ENCODE measurements around the gene NNT.
"Not testable (repeated sequence)": the region's sequence is repeated elsewhere in the genome, so short reads cannot be mapped to it uniquely, and the experiment has no call there.

The NNT gene

DNA sequence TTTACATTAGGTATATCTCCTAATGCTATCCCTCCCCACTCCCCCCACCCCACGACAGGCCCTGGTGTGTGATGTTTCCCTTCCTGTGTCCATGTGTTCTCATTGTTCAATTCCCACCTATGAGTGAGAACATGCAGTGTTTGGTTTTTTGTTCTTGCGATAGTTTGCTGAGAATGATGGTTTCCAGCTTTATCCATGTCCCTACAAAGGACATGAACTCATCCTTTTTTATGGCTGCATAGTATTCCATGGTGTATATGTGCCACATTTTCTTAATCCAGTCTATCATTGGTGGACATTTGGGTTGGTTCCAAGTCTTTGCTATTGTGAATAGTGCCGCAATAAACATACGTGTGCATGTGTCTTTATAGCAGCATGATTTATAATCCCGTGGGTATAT, 64.4 kb downstream of the NNT start:
- not testable (repeated sequence) for DNase-seq (ENCODE audit: low spot score)

DNA sequence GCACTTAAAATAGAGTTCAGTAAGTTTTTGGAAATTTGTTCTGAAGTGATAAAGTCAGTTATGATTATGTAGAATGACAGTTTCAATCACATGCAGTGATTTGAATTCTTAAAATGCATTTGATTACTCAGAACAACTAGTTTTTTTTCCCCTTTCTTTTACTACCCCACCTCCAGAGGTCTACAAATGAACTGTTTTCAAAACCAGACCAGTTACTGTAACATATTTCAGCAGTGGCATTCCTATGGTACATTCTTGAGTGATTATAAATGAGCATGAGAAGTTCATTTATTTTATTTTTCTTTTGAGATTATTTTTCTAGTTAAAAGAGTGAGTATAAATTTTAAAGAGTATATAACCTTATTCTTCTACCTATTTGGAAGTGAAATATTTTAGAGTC, 71.6 kb downstream of the NNT start:
- peak; percentile 38 for DNase-seq (ENCODE audit: low spot score)

DNA sequence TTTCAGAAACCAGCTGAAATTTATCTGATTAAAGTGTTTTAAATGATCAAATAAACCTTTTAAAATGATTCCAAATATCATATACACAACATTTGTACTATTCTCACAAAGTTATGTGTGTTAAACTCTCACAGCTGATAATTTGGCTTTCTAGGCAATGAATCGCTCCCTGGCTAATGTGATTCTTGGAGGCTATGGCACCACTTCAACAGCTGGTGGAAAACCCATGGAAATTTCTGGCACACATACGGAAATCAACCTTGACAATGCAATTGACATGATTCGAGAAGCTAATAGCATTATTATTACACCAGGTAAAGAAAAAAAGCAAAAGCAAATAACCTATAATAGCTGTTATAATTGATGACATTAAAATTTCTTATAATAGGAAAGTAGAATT, 72.4 kb downstream of the NNT start:
- no peak for DNase-seq (ENCODE audit: low spot score)

DNA sequence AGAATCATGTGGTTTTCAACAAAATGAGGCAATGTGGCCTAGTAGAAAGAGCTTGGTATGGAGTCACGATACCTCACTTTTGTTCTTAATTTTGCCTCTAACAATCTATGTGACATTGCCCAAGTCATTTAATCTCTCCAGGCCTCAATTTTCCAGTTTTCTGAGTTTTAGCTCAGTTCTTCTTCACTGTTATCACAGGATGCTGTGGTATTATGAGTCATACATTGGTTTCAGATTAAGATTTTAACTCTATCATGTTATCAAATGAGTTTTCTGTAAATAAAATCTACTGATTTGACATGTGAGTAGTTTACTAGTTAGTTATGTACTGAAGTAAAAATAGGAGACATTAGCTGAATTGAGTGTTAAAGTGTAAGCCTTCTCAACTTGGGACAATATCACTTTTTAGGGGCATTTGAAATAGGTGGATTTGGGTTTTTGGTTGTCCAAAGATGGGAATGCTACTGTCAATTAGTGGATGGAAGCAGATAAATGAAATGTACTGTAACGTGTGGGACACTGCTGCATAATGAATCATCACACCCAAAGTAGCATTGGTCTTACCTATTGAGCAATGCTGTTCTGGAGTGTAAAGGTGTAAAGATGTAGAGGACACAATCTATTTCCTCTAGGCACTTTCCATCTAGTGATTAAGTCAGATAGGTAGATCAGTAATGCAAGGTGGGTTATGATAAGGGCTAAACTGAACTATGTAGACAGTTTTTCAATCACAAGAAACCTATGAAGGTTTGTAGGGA, 73.3 kb downstream of the NNT start:
- DNase-seq (ENCODE audit: low spot score) = no peak

DNA sequence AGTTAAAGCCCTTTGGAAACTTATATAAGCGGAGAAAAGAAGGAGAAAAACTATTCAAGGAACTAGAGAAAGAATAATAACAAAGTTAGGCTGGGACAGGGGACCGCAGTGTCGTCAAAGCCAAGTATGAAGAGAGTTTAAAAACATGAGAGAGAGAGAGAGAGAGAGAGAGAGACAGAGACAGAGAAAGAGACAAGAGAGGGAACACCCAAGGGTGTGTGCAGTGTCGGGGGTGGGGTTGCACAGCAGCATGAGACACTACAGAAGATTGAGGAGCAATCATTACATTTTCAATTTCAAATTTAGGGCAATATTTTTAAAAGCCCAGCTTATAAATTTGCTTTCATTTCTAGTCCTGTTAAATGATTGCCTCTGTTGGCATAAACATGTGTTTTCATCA, 74.3 kb downstream of the NNT start:
- DNase-seq (ENCODE audit: low spot score) = no peak

DNA sequence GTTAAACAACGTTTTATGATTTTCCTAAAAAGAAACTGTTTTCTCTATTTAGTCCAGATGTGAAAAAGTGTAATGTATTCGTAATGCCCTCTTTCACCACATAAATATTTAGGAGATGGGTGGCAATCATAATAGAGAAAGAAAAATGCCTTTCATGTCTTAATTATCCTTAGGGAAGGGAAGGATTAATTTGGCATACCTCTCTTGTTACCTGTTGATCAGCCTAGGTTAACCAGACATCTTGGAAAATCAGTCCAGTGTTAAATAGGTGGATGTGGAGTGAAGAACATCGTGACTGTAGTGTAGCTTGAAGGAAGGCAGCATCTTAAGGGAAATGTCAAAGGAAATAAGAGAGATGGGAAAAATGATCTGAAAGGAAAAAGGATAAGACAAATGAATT, 76.2 kb downstream of the NNT start:
- no peak for DNase-seq (ENCODE audit: low spot score)

DNA sequence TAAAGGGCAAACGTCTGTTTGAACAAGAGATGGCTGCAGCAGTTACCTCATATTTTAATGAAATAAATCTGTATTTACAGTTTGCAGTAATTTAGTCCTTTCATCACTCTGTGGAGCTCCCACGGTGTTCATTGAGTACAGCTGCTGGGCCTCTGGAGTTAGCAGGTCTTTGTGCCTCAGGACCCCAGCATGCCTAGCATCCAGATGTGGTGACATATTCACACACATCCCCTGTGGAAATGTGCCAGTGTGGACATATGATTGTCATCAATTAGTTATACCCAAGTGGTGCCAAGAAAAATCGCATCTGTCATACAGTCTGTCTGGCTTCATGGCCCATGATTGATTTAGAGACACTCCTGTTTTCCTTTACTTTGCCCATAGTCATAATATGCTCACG, 77.3 kb downstream of the NNT start:
- DNase-seq (ENCODE audit: low spot score) = no peak

DNA sequence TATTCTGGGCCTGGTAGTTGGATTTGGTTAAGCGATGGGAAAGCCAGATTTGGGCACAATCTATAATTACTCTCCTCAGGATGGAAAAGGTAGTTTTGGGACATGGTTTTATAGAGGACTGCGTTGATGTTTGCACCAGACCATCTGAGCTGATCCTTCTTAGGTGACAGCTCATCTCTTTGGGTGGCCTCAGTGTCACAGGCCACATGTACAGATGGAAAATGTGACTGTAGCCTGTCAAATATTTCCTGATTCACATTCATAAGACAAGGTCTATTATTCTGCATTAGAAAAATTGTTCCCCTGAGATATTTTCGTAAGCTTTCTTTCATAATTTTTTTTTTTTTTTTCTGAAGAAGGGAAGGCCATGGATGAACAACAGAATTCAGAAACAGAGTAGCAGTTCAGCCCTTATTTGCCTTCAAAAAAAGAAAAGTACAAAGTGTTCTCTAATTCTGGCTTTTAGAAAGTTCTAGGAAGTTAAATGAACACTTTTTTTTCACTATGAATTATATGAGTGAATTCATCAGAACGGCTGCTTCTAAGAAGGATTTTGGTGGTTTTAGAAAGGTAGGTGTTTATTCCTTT, 81.0 kb downstream of the NNT start:
- DNase-seq (ENCODE audit: low spot score) = no peak

DNA sequence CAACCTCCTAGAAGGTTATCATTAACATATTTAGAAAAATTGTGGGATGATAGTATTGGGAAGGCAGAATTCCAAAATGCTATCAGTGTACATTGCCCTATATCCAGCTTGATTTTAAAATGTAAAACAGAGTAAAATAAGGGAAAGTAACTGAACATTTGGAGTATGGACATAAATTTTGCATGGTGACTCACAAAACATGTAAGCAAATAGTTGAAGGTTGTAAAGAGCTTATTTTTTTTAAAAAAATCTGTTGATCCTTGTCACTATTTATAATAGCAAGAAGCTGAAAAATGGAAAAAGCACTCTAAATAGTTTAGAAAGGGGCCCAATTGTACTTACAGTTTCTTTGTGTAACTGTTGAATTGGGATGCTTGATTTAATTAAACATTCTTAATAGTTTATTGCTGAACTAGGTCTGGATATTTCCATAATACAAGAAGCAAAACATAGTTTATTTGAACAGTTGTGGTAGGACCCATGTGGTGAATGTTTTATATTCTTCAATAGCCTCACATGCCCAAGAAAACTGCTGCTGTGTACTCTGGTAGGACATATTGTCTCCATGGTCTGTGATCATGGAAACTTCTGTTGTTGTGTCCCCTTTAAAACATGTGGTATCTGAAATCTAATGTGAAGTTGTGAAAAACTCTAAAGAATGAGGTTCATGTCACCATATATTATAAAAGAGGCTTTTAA, 82.4 kb downstream of the NNT start:
- DNase-seq (ENCODE audit: low spot score) = no peak

DNA sequence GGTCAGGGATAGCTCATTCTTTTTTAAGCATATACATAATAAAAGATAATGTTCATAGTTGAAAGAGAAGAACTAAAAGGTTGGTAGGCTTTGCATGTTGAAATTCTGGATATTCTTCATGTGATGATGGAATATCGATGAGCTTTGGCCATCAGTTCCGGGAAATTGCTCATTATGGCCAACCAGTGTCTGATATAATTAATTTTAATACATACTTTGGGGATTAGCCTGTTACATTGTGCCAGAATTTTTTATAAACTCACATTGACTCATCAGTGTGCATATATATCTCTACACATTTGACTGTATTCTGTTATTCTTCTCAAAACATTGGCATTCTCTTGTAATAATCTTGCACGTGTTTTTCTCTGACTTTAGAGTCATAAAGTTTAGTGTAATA, 84.3 kb downstream of the NNT start:
- no peak for DNase-seq (ENCODE audit: low spot score)

DNA sequence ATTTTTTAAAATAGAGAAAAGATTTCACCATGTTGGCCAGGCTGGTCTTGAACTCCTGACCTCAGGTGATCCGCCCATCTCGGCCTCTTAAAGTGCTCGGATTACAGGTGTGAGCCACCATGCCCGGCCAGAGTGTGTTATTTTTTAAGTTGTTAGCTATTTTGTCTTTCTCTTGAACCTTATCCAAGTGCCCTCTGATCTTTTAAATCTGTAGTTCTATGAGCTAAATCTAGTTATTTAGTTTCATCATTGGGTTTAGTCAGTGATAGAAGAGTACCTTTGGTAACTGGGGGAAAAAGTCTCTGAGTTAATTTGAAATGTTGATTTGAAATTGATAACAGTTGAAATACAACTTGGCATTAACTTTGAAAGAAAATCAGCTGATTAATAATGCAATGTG, 88.3 kb downstream of the NNT start:
- no peak for DNase-seq (ENCODE audit: low spot score)

DNA sequence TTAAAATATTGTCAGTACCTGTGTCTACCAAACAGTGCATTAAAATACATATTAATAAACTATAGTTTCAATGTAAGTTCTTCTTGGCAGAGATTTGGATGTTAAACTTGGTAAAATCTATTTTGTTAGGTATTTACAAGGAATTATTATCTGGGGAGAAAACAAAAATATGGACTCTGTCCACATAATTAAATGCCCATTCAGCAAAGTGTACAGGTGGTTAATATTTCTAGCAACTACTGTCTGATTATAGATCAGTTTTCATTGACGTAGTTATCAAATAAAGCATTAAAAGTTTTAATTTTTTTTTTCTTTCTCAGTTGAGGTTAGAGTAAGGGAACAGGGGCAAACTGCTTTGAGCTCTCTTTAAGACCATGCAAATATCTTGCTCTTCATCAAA, 88.9 kb downstream of the NNT start:
- DNase-seq (ENCODE audit: low spot score) = no peak

DNA sequence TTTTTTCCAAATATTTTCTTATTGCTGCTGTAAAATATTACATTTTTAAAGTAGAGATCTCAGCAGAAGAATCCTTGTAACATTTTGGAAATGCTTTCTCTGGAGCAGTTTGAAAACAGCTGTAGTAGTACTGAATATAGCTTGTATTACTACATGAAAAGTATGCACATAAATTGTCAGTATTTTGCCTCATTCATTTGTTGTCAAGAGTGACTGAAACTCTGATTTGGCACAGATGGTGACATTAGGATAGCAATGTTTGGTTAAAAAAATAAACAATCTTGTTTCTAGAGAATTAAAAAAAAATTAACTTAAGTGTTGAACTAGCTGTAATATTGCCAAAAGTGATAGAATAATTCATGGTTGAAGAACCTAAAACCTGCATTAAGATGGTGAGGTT, 90.4 kb downstream of the NNT start:
- no peak for DNase-seq (ENCODE audit: low spot score)

DNA sequence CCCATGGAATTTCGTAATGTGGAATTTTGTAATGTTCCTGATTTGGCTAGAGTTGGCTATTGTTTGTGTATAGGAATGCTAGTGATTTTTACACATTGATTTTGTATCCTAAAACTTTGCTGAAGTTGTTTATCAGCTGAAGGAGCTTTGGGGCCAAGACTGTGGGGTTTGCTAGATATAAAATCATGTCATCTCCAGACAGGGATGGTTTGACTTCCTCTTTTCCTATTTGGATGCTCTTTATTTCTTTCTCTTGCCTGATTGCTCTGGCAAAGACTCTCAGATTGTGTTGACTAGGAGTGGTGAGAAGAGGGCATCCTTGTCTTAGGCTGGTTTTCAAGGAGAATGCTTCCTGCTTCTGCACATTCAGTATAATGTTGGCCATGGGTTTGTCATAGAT, 91.0 kb downstream of the NNT start:
- DNase-seq (ENCODE audit: low spot score) = no peak

DNA sequence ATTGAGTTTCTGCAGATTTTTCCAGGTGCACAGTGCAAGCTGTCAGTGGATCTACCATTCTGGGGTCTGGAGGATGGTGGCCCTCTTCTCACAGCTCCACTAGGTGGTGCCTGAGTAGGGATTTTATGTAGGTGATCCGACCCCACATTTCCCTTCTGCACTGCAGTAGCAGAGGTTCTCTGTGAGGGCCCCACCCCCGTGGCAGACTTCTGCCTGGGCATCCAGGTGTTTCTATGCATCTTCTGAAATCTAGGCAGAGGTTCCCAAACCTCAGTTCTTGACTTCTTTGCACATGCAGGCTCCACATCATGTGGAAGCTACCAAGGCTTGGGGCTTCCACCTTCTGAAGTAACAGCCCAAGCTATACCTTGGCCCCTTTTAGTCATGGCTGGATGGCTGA, 93.5 kb downstream of the NNT start:
- not testable (repeated sequence) for DNase-seq (ENCODE audit: low spot score)

DNA sequence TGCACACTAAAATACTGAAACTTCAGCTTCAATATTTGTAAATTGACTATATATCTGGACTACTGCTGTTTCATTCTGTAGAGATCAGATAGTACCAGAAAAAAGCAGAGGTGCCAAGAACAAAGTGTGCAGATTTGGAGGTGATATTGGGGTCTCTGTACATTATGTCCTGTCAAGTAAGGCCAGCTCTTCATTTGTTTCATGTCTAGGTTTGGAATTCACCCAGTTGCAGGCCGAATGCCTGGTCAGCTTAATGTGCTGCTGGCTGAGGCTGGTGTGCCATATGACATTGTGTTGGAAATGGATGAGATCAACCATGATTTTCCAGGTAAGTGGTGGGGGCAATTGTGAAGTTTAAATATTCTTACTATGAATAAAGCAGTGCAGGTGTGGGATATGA, 96.9 kb downstream of the NNT start:
- no peak for DNase-seq (ENCODE audit: low spot score)

DNA sequence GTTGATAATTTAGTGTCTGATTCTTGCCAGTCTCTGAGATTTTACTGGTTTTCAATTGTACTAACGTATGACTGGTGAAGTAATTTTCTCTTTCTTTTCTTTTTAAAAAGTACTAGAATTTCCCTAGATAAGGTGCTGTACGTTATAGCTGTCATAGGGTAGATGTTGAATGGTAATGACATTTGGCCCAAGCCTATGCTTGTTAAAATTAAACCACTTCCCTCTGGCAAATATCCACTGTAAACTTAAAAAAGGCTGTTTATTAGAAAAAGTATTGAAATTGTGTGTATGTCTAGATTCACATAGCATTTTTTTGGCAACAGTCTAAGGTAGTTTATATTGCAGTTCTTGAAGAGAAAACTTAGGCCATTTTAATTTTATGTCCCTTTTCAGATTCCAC, 97.6 kb downstream of the NNT start:
- no peak for DNase-seq (ENCODE audit: low spot score)

DNA sequence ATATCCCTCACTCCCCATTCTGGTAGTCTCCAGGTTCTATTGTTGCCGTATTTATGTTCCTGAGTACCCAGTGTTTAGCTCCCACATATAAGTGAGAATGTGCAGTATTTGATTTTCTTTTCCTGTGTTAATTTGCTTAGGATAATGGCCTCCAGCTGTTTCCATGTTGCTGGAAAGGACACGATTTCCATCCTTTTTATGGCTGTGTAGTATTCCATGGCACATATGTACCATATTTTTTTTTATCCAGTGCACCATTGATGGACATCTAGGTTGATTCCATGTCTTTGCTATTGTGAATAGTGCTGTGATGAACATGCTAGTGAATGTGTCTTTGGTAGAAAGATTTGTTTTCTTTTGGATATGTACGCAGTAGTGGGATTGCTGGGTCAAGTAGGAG, 98.2 kb downstream of the NNT start:
- DNase-seq (ENCODE audit: low spot score) = no peak

DNA sequence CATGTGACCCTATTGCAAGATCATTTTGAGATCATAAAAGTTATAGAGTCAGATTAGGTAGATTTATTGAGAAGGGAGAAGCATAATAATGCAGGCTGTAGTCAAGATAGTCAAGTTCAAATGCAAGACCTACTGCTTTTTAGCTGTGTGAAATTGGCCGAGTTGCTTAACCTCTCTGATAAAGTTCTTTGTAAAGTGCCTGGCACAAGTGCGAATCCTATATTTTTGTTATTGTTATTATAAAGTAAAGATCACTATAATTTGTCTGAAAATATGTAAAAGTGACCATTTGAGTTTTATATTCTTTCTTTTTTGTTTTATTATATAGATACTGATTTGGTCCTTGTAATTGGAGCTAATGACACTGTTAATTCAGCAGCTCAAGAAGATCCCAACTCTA, 99.3 kb downstream of the NNT start:
- DNase-seq (ENCODE audit: low spot score) = no peak

DNA sequence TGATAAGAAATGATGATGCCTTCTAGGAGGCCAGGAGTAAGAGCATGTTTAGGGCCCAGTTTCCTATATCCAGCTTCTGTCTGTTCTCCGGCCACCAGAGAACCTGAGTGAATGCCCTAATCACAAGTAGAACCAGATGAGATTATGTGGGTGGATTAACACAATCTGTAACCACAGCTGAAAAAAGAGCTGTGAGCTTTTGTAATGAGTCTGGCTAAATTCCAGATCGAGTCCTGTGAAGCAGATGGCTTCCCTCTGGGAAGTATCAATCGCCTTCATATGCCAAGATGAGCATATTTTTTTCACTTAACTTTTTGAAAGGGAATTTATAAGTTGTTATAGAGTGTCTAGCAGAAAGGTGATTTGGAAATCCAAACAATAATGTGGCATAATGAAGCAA, 99.8 kb downstream of the NNT start:
- DNase-seq (ENCODE audit: low spot score) = no peak

DNA sequence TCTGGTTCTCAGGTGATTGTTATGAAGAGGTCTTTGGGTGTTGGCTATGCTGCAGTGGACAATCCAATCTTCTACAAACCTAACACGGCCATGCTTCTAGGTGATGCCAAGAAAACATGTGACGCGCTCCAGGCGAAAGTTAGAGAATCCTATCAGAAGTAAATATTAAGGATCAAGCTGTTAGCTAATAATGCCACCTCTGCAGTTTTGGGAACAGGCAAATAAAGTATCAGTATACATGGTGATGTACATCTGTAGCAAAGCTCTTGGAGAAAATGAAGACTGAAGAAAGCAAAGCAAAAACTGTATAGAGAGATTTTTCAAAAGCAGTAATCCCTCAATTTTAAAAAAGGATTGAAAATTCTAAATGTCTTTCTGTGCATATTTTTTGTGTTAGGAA, 101.3 kb downstream of the NNT start:
- no peak for DNase-seq (ENCODE audit: low spot score)

DNA sequence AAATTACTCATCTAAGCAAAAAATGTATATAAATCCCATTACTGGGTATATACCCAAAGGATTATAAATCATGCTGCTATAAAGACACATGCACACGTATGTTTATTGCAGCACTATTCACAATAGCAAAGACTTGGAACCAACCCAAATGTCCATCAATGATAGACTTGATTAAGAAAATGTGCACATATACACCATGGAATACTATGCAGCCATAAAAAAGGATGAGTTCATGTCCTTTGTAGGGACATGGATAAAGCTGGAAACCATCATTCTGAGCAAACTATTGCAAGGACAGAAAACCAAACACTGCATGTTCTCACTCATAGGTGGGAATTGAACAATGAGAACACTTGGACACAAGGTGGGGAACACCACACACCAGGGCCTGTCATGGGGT, 103.6 kb downstream of the NNT start:
- not testable (repeated sequence) for DNase-seq (ENCODE audit: low spot score)

DNA sequence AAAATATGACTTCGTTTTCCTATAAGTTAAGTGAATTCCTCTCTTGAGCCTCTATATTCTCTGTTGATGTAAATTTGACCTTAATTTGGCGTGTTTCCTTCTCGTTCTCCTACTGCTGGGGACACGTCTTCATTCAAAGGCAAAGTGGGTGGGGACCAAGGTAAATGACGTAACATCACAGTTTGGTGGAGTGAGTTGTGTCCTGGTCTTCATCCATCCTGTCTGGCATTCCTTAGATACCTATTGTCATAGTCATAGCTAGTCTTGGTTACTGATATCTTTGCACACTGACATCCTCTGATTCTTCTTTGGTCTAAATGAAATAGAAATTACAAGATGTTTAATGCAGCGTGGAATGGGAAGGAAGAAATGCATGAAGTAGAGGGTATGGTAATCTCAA, 108.5 kb downstream of the NNT start:
- DNase-seq (ENCODE audit: low spot score) = peak; percentile 32

DNA sequence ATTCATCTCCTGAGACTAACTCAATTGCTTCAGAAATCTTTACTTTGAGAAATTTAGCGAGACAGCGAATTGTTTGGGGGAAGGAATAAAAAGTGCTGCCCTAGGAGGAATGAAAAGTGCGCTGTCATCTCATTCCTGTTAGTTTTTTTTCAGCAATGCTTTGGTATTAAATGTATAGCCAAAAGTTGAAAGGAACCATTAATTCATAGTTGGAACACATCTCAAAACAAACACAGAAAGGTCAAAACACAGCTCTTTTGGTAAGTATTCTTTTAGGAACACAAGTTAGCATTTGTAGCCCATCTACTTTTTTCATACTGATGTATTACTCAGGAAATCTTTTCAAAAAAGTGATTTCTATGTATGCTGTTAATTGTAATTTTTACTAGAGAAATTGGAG, 109.1 kb downstream of the NNT start:
- DNase-seq (ENCODE audit: low spot score) = no peak
